ENCODE measurements around the gene TMEM167B.

The TMEM167B gene

GRCh38 chr1:109113590-109114341 is 23.2 kb downstream of the TMEM167B start, which contains the start of gene ELAPOR1:
TSS of gene ELAPOR1 (plus strand) at chr1:109114115. CDS start at chr1:109114184, 69 bp downstream.
- Mint-ChIP-seq H3K4me1 (ENCODE audit: low read depth) (peaks cover 39% of the 10 kb centered on the region), H3K27ac (peak within 1 kb of the TSS; percentile 65), H3K27me3 (peaks cover 48% of the 10 kb centered on the region), H3K36me3 (ENCODE audit: low read depth) (no peaks in the 10 kb centered on the region), H3K4me3 (peak within 1 kb of the TSS; percentile 71), H3K9me3 (no peaks in the 10 kb centered on the region)
- intact Hi-C loops (cut with micrococcal nuclease): loop anchor here (5.0 to 10.0 kb wide), 3 partner anchors 79 to 149 kb away; partner anchors contain the start of gene CLCC1

GRCh38 chr1:109114342-109114674 is 23.7 kb downstream of the TMEM167B start:
- no peaks in the 10 kb centered on the region for H3K36me3 Mint-ChIP-seq (ENCODE audit: low read depth)
- peaks cover 50% of the 10 kb centered on the region for H3K27me3 Mint-ChIP-seq
- no peaks in the 10 kb centered on the region for H3K9me3 Mint-ChIP-seq
- no peak overlapping the region for H3K27ac Mint-ChIP-seq
- H3K4me1 Mint-ChIP-seq (ENCODE audit: low read depth): peaks cover 39% of the 10 kb centered on the region
- intact Hi-C loops (cut with micrococcal nuclease): loop anchor here (5.0 to 10.0 kb wide), 3 partner anchors 78 to 150 kb away; partner anchors contain the start of gene CLCC1
- no peak overlapping the region for H3K4me3 Mint-ChIP-seq

GRCh38 chr1:109115685-109116084 is 25.1 kb downstream of the TMEM167B start:
- Mint-ChIP-seq H3K27me3 (peaks cover 46% of the 10 kb centered on the region), H3K9me3 (no peaks in the 10 kb centered on the region), H3K4me1 (ENCODE audit: low read depth) (peaks cover 38% of the 10 kb centered on the region), H3K36me3 (ENCODE audit: low read depth) (no peaks in the 10 kb centered on the region), H3K4me3 (no peak overlapping the region), H3K27ac (no peak overlapping the region)
- intact Hi-C loops (cut with micrococcal nuclease): loop anchor here (10.0 kb wide), 1 partner anchor 151 kb away; the partner anchor contains the start of gene CLCC1

GRCh38 chr1:109116286-109116685 is 25.7 kb downstream of the TMEM167B start:
- Mint-ChIP-seq H3K27ac (no peak overlapping the region), H3K4me3 (no peak overlapping the region), H3K27me3 (peaks cover 46% of the 10 kb centered on the region), H3K4me1 (ENCODE audit: low read depth) (peaks cover 33% of the 10 kb centered on the region), H3K36me3 (ENCODE audit: low read depth) (no peaks in the 10 kb centered on the region), H3K9me3 (no peaks in the 10 kb centered on the region)
- intact Hi-C loops (cut with micrococcal nuclease): loop anchor here (10.0 kb wide), 1 partner anchor 151 kb away; the partner anchor contains the start of gene CLCC1

GRCh38 chr1:109118089-109118488 is 27.5 kb downstream of the TMEM167B start:
- H3K9me3 Mint-ChIP-seq: no peaks in the 10 kb centered on the region
- peaks cover 15% of the 10 kb centered on the region for H3K4me1 Mint-ChIP-seq (ENCODE audit: low read depth)
- no peak overlapping the region for H3K4me3 Mint-ChIP-seq
- no peak overlapping the region for H3K27ac Mint-ChIP-seq
- intact Hi-C loops (cut with micrococcal nuclease): loop anchor here (10.0 kb wide), 1 partner anchor 153 kb away; the partner anchor contains the start of gene CLCC1
- peaks cover 42% of the 10 kb centered on the region for H3K27me3 Mint-ChIP-seq
- H3K36me3 Mint-ChIP-seq (ENCODE audit: low read depth): no peaks in the 10 kb centered on the region

GRCh38 chr1:109120356-109120755 is 29.8 kb downstream of the TMEM167B start:
- Mint-ChIP-seq H3K9me3 (no peaks in the 10 kb centered on the region), H3K27ac (no peak overlapping the region), H3K4me3 (no peak overlapping the region), H3K36me3 (ENCODE audit: low read depth) (no peaks in the 10 kb centered on the region), H3K4me1 (ENCODE audit: low read depth) (no peaks in the 10 kb centered on the region), H3K27me3 (peaks cover 23% of the 10 kb centered on the region)
- intact Hi-C loops (cut with micrococcal nuclease): no loop called here

GRCh38 chr1:109131059-109131458 is 40.5 kb downstream of the TMEM167B start:
- Mint-ChIP-seq H3K9me3 (no peaks in the 10 kb centered on the region), H3K4me3 (no peak overlapping the region), H3K4me1 (ENCODE audit: low read depth) (peaks cover 28% of the 10 kb centered on the region), H3K36me3 (ENCODE audit: low read depth) (no peaks in the 10 kb centered on the region), H3K27ac (no peak overlapping the region), H3K27me3 (no peaks in the 10 kb centered on the region)
- intact Hi-C loops (cut with micrococcal nuclease): no loop called here

GRCh38 chr1:109131800-109132199 is 41.2 kb downstream of the TMEM167B start:
- intact Hi-C loops (cut with micrococcal nuclease): no loop called here
- no peaks in the 10 kb centered on the region for H3K9me3 Mint-ChIP-seq
- H3K27me3 Mint-ChIP-seq: no peaks in the 10 kb centered on the region

GRCh38 chr1:109133002-109133706 is 42.6 kb downstream of the TMEM167B start:
- Mint-ChIP-seq H3K9me3 (no peaks in the 10 kb centered on the region), H3K27ac (peak overlapping the region; percentile 10), H3K4me3 (no peak overlapping the region), H3K4me1 (ENCODE audit: low read depth) (peaks cover 28% of the 10 kb centered on the region), H3K27me3 (no peaks in the 10 kb centered on the region), H3K36me3 (ENCODE audit: low read depth) (no peaks in the 10 kb centered on the region)
- intact Hi-C loops (cut with micrococcal nuclease): no loop called here

More at GRCh38 chr1:109131800-109132199, 41.2 kb downstream of the TMEM167B start:
- Mint-ChIP-seq H3K4me1 (ENCODE audit: low read depth) (peaks cover 28% of the 10 kb centered on the region), H3K27ac (no peak overlapping the region), H3K4me3 (no peak overlapping the region), H3K36me3 (ENCODE audit: low read depth) (no peaks in the 10 kb centered on the region)

GRCh38 chr1:109133815-109134214 is 43.3 kb downstream of the TMEM167B start:
- H3K27ac Mint-ChIP-seq: peak overlapping the region; percentile 59
- no peaks in the 10 kb centered on the region for H3K36me3 Mint-ChIP-seq (ENCODE audit: low read depth)
- no peak overlapping the region for H3K4me3 Mint-ChIP-seq
- intact Hi-C loops (cut with micrococcal nuclease): no loop called here
- H3K4me1 Mint-ChIP-seq (ENCODE audit: low read depth): peaks cover 34% of the 10 kb centered on the region
- H3K9me3 Mint-ChIP-seq: no peaks in the 10 kb centered on the region
- no peaks in the 10 kb centered on the region for H3K27me3 Mint-ChIP-seq

- H3K4me1 Mint-ChIP-seq (ENCODE audit: low read depth): peaks cover 34% of the 10 kb centered on the region
- H3K27me3 Mint-ChIP-seq: no peaks in the 10 kb centered on the region
- H3K36me3 Mint-ChIP-seq (ENCODE audit: low read depth): no peaks in the 10 kb centered on the region
- H3K9me3 Mint-ChIP-seq: no peaks in the 10 kb centered on the region
- H3K4me3 Mint-ChIP-seq: no peak overlapping the region
- H3K27ac Mint-ChIP-seq: peak overlapping the region; percentile 59
- intact Hi-C loops (cut with micrococcal nuclease): no loop called here
These were observed 43.9 kb downstream of the TMEM167B start for GRCh38 chr1:109134423-109134822.

GRCh38 chr1:109135940-109136339 is 45.4 kb downstream of the TMEM167B start:
- peaks cover 34% of the 10 kb centered on the region for H3K4me1 Mint-ChIP-seq (ENCODE audit: low read depth)
- no peak overlapping the region for H3K27ac Mint-ChIP-seq
- intact Hi-C loops (cut with micrococcal nuclease): no loop called here
- H3K4me3 Mint-ChIP-seq: no peak overlapping the region
- H3K9me3 Mint-ChIP-seq: no peaks in the 10 kb centered on the region
- H3K27me3 Mint-ChIP-seq: no peaks in the 10 kb centered on the region
- H3K36me3 Mint-ChIP-seq (ENCODE audit: low read depth): no peaks in the 10 kb centered on the region

GRCh38 chr1:109136766-109137165 is 46.2 kb downstream of the TMEM167B start:
- Mint-ChIP-seq H3K4me3 (no peak overlapping the region), H3K27ac (no peak overlapping the region), H3K4me1 (ENCODE audit: low read depth) (peaks cover 31% of the 10 kb centered on the region), H3K9me3 (no peaks in the 10 kb centered on the region), H3K36me3 (ENCODE audit: low read depth) (no peaks in the 10 kb centered on the region), H3K27me3 (no peaks in the 10 kb centered on the region)
- intact Hi-C loops (cut with micrococcal nuclease): no loop called here

GRCh38 chr1:109137958-109138357 is 47.4 kb downstream of the TMEM167B start:
- intact Hi-C loops (cut with micrococcal nuclease): no loop called here
- peaks cover 23% of the 10 kb centered on the region for H3K4me1 Mint-ChIP-seq (ENCODE audit: low read depth)
- no peaks in the 10 kb centered on the region for H3K27me3 Mint-ChIP-seq
- no peak overlapping the region for H3K4me3 Mint-ChIP-seq
- no peaks in the 10 kb centered on the region for H3K36me3 Mint-ChIP-seq (ENCODE audit: low read depth)
- no peak overlapping the region for H3K27ac Mint-ChIP-seq
- no peaks in the 10 kb centered on the region for H3K9me3 Mint-ChIP-seq

Data from dendritic cell treated with granulocyte-macrophage colony-stimulating factor and Interleukin-4, amounts not matched to agents 40 ng/mL and 50 ng/mL, for 4 days (primary cell).